IMR-90 (cell line): ENCODE results near the gene CNOT2. TPM values are rescaled to one million over a fixed set of nuclear protein-coding genes. Genes with fewer than 3 reads are reported as not detected.

Source experiments
- ATAC-seq: fragments of 200-7000 bp; cut with Tn5 transposase; 2 replicates; pipeline ENCODE4 v1.9.1; 2020; ENCODE audit warnings: low read depth, mild to moderate bottlenecking, moderate library complexity
- BruUV-seq: library from RNA; stranded (reverse); fragments of 400-500 nt; replicated peaks from 2 replicates; lab custom pipeline; 2021; lab: Mats Ljungman, UMichigan
- CTCF ChIA-PET: fragments of 300-600 bp; formaldehyde crosslinking; extraction: SDS; loops from one replicate; lab custom pipeline; 2021; ENCODE audit warnings: antibody characterized with exemption; lab: Yijun Ruan, JAX
- POLR2A ChIA-PET: fragments of 300-600 bp; sonication (Branson Sonifier 250); formaldehyde crosslinking; loops from one replicate; lab custom pipeline; 2022; ENCODE audit warnings: antibody characterized with exemption; ENCODE audit not compliant: unreplicated experiment; lab: Charles Lee
- DNase-seq: peaks from one replicate; pipeline ENCODE4 v3.0.0; 2013
- H2AFZ ChIP-seq: replicated peaks from 2 replicates; pipeline ENCODE3; 2013; ENCODE audit warnings: low read length, mild to moderate bottlenecking; ENCODE audit not compliant: poor library complexity
- H2AK5ac ChIP-seq: 2 replicates; pipeline ENCODE4 v1.6.1; 2013; ENCODE audit warnings: low read depth, low read length, inconsistent platforms
- H2AK9ac ChIP-seq: replicated peaks from 2 replicates; pipeline ENCODE3; 2013; ENCODE audit warnings: mild to moderate bottlenecking, low read depth, low read length, moderate library complexity; ENCODE audit not compliant: poor library complexity
- H2BK120ac ChIP-seq: 2 replicates; pipeline ENCODE4 v1.6.1; 2013; ENCODE audit warnings: low read depth, low read length, inconsistent platforms
- H2BK15ac ChIP-seq: 3 replicates; pipeline ENCODE4 v1.6.1; 2013; ENCODE audit warnings: low read depth, low read length, inconsistent platforms
- H2BK20ac ChIP-seq: 2 replicates; pipeline ENCODE4 v1.6.1; 2013; ENCODE audit warnings: low read depth, mild to moderate bottlenecking, inconsistent platforms, low read length, moderate library complexity
- H2BK5ac ChIP-seq: 2 replicates; pipeline ENCODE4 v1.6.1; 2013; ENCODE audit warnings: mild to moderate bottlenecking, low read depth, low read length, inconsistent platforms; ENCODE audit not compliant: poor library complexity, severe bottlenecking
- H3K14ac ChIP-seq: replicated peaks from 2 replicates; pipeline ENCODE4 v1.6.1; 2013; ENCODE audit warnings: low read depth, low read length, inconsistent platforms
- H3K18ac ChIP-seq: 2 replicates; pipeline ENCODE4 v1.6.1; 2013; ENCODE audit warnings: low read depth, low read length, control low read depth
- H3K23ac ChIP-seq: 2 replicates; pipeline ENCODE4 v1.6.1; 2013; ENCODE audit warnings: low read depth, low read length, inconsistent platforms
- H3K27ac ChIP-seq: 2 replicates; pipeline ENCODE4 v1.5.1; 2013; ENCODE audit warnings: mild to moderate bottlenecking, control low read depth, low read length; ENCODE audit not compliant: insufficient read depth
- H3K27me3 ChIP-seq: 2 replicates; pipeline ENCODE4 v1.6.1; 2013; ENCODE audit warnings: low read length; ENCODE audit not compliant: control insufficient read depth, insufficient read depth
- H3K36me3 ChIP-seq: 2 replicates; pipeline ENCODE4 v1.6.1; 2013; ENCODE audit warnings: low read length, mixed read lengths; ENCODE audit not compliant: control insufficient read depth, insufficient read depth
- H3K4ac ChIP-seq: 2 replicates; pipeline ENCODE4 v1.6.1; 2013; ENCODE audit warnings: low read depth, low read length, inconsistent platforms
- H3K4me1 ChIP-seq: 2 replicates; pipeline ENCODE4 v1.6.1; 2013; ENCODE audit warnings: low read length, mixed read lengths; ENCODE audit not compliant: control insufficient read depth, insufficient read depth
- H3K4me2 ChIP-seq: 2 replicates; pipeline ENCODE4 v1.6.1; 2013; ENCODE audit warnings: low read depth, mild to moderate bottlenecking, control low read depth, low read length, moderate library complexity
- H3K4me3 ChIP-seq: 2 replicates; pipeline ENCODE4 v1.5.1; 2013; ENCODE audit warnings: low read depth, mild to moderate bottlenecking, control low read depth, low read length, moderate library complexity; ENCODE audit not compliant: insufficient read depth
- H3K56ac ChIP-seq: 2 replicates; pipeline ENCODE4 v1.6.1; 2013; ENCODE audit warnings: low read length, inconsistent platforms; ENCODE audit not compliant: insufficient read depth; ENCODE audit errors: extremely low read depth
- H3K79me1 ChIP-seq, 2 experiments: 2 replicates each; pipeline ENCODE4 v1.6.1; 2013; ENCODE audit warnings: low read length in 2 of 2, inconsistent platforms in 1 of 2, low read depth in 1 of 2
- H3K9ac ChIP-seq: 2 replicates; pipeline ENCODE4 v1.6.1; 2013; ENCODE audit warnings: low read depth, low read length, control low read depth
- H3K9me1 ChIP-seq: 2 replicates; pipeline ENCODE4 v1.6.1; 2013; ENCODE audit warnings: low read length, inconsistent platforms; ENCODE audit not compliant: insufficient read depth
- H3K9me3 ChIP-seq: 2 replicates; pipeline ENCODE4 v1.6.1; 2013; ENCODE audit warnings: low read length; ENCODE audit not compliant: control insufficient read depth, insufficient read depth
- H4K20me1 ChIP-seq: 2 replicates; pipeline ENCODE4 v1.6.1; 2013; ENCODE audit warnings: low read length, inconsistent platforms; ENCODE audit not compliant: insufficient read depth
- H4K5ac ChIP-seq: 2 replicates; pipeline ENCODE4 v1.6.1; 2013; ENCODE audit warnings: mild to moderate bottlenecking, low read depth, low read length, control low read depth
- H4K8ac ChIP-seq, 2 experiments: 2 replicates each; pipeline ENCODE4 v1.6.1; 2013; ENCODE audit warnings: low read depth in 2 of 2, low read length in 2 of 2, control low read depth in 1 of 2, inconsistent platforms in 1 of 2
- H4K91ac ChIP-seq: 2 replicates; pipeline ENCODE4 v1.6.1; 2013; ENCODE audit warnings: low read depth, low read length, inconsistent platforms; ENCODE audit not compliant: insufficient read depth
- BHLHE40 ChIP-seq: fragments of 150-350 bp; IDR thresholded peaks from 2 replicates; pipeline ENCODE4 v1.6.1; 2016; ENCODE audit warnings: mild to moderate bottlenecking, low read depth, low read length
- CEBPB ChIP-seq: IDR thresholded peaks from 2 replicates; pipeline ENCODE4 v1.6.1; 2012; ENCODE audit warnings: low read depth, low read length, improper control_type of control experiment
- CHD1 ChIP-seq: IDR thresholded peaks from 2 replicates; pipeline ENCODE4 v1.6.1; 2012; ENCODE audit warnings: low read depth, low read length, improper control_type of control experiment
- CTCF ChIP-seq: conservative IDR thresholded peaks from 2 replicates; pipeline ENCODE4 v1.5.1; 2012; ENCODE audit warnings: mild to moderate bottlenecking, low read depth, low read length, improper control_type of control experiment
- FOS ChIP-seq: fragments of 150-350 bp; IDR thresholded peaks from 2 replicates; pipeline ENCODE4 v1.6.1; 2016; ENCODE audit warnings: low read depth, low read length
- MAZ ChIP-seq: IDR thresholded peaks from 2 replicates; pipeline ENCODE4 v1.6.1; 2012; ENCODE audit warnings: low read depth, mild to moderate bottlenecking, low read length, improper control_type of control experiment, moderate library complexity, borderline replicate concordance
- MXI1 ChIP-seq: IDR thresholded peaks from 2 replicates; pipeline ENCODE4 v1.6.1; 2012; ENCODE audit warnings: low read depth, mild to moderate bottlenecking, low read length, moderate library complexity, borderline replicate concordance
- NFE2L2 ChIP-seq: fragments of 150-350 bp; IDR thresholded peaks from 2 replicates; pipeline ENCODE4 v1.6.1; 2016; ENCODE audit warnings: low read depth, mild to moderate bottlenecking, low read length
- POLR2A ChIP-seq: IDR thresholded peaks from 2 replicates; pipeline ENCODE4 v1.6.1; 2012; ENCODE audit warnings: mild to moderate bottlenecking, low read depth, low read length
- RCOR1 ChIP-seq: IDR thresholded peaks from 2 replicates; pipeline ENCODE4 v1.6.1; 2012; ENCODE audit warnings: mild to moderate bottlenecking, low read length, improper control_type of control experiment; ENCODE audit not compliant: insufficient replicate concordance
- RFX5 ChIP-seq: IDR thresholded peaks from 2 replicates; pipeline ENCODE4 v1.8.0; 2012; ENCODE audit warnings: low read depth, mild to moderate bottlenecking, low read length, moderate library complexity
- SMC3 ChIP-seq: fragments of 150-350 bp; IDR thresholded peaks from 2 replicates; pipeline ENCODE4 v1.6.1; 2016; ENCODE audit warnings: low read depth, mild to moderate bottlenecking, antibody characterized with exemption, low read length, moderate library complexity
- USF2 ChIP-seq: fragments of 150-350 bp; IDR thresholded peaks from 2 replicates; pipeline ENCODE4 v1.6.1; 2017; ENCODE audit warnings: mild to moderate bottlenecking, antibody characterized with exemption, low read length, low read depth
- dilution Hi-C: fragments of 300-500 bp; cut with HindIII; formaldehyde crosslinking; loops from one replicate; pipeline ENCODE4 v1.14.3; 2018; ENCODE audit warnings: low sequenced_read_pairs; ENCODE audit not compliant: unreplicated experiment
- in situ Hi-C: fragments of 300-500 bp; cut with MboI; formaldehyde crosslinking; loops from 3 replicates; pipeline ENCODE4 v1.14.3; 2019; ENCODE audit warnings: low sequenced_read_pairs, inconsistent platforms, mixed read lengths
- intact Hi-C: fragments of 100-400 bp; cut with micrococcal nuclease; formaldehyde crosslinking; loops from 2 replicates; pipeline ENCODE4 v1.10.0; 2022
- polyA plus RNA-seq, 3 experiments: library from polyadenylated mRNA; depleted of rRNA; stranded (reverse); fragments of >200 nt; gene quantifications; 2 replicates each; pipeline ENCODE4 v1.2.3, GENCODE V29; 2012; ENCODE audit warnings: low replicate concordance in 1 of 3
- total RNA-seq: library from RNA; depleted of rRNA; stranded (reverse); fragments of >200 nt; gene quantifications from 2 replicates; pipeline ENCODE4 v1.2.3, GENCODE V29; 2012
- TF ChIP-seq, protein P1 (sequence below): fragments of 150-350 bp; IDR thresholded peaks from 2 replicates; pipeline ENCODE4 v1.6.1; 2016; ENCODE audit warnings: low read depth, mild to moderate bottlenecking, low read length, moderate library complexity, borderline replicate concordance

Gene CNOT2
- total and polyA plus RNA-seq, 2 of the 4 experiments (the other 2 are of a cell fraction): 63.4 to 159 TPM

- DNase-seq (no peak), ATAC-seq (no peak)
- Histone ChIP-seq H3K18ac (no peak overlapping the region), H3K27ac (no peak overlapping the region), H3K4ac (no peak overlapping the region), H3K4me1 (no peaks in the 10 kb centered on the region), H3K4me3 (no peak overlapping the region), H2AK5ac (no peak overlapping the region), H3K79me1 (peaks cover 14 to 45% of the 10 kb centered on the region in 2 experiments; a peak in 3 of 4 replicates), H3K23ac (no peak overlapping the region), H3K9me1 (0 out of 2 replicates have a peak, but pooled peaks cover 2% of the 10 kb centered on the region), H4K8ac (no peak overlapping the region), H3K9ac (no peak overlapping the region), H4K91ac (no peak overlapping the region), H2BK120ac (no peak overlapping the region), H4K20me1 (peaks cover 14% of the 10 kb centered on the region), H2BK20ac (no peak overlapping the region), H2BK15ac (no peak overlapping the region), H3K4me2 (no peak overlapping the region), H3K9me3 (no peaks in the 10 kb centered on the region), H4K5ac (no peak overlapping the region), H2BK5ac (no peak overlapping the region), H2AK9ac (no peak overlapping the region), H3K14ac (no peak overlapping the region), H2AFZ (no peak overlapping the region), H3K36me3 (peaks cover 8% of the 10 kb centered on the region), H3K56ac (no peak overlapping the region), H3K27me3 (no peaks in the 10 kb centered on the region)
- in situ Hi-C loops: no loop called here
- intact Hi-C loops: no loop called here
- dilution Hi-C loops: no loop called here
- no peak for TF ChIP-seq SMC3
- no peak for TF ChIP-seq CTCF
- no peak for TF ChIP-seq BHLHE40
- no peak for TF ChIP-seq RCOR1
- no peak for TF ChIP-seq NFE2L2
- TF ChIP-seq POLR2A: no peak
- TF ChIP-seq MXI1: no peak
- no peak for TF ChIP-seq RFX5
- TF ChIP-seq CEBPB: no peak
- no peak for TF ChIP-seq CHD1
- no peak for TF ChIP-seq USF2
- TF ChIP-seq, protein P1, sequence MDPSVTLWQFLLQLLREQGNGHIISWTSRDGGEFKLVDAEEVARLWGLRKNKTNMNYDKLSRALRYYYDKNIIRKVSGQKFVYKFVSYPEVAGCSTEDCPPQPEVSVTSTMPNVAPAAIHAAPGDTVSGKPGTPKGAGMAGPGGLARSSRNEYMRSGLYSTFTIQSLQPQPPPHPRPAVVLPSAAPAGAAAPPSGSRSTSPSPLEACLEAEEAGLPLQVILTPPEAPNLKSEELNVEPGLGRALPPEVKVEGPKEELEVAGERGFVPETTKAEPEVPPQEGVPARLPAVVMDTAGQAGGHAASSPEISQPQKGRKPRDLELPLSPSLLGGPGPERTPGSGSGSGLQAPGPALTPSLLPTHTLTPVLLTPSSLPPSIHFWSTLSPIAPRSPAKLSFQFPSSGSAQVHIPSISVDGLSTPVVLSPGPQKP: no peak
- no peak for TF ChIP-seq MAZ
- TF ChIP-seq FOS: no peak
- CTCF ChIA-PET: interaction anchor here (0.5 kb wide), 1 partner anchor 1851 kb away, joined by 3 read pairs; no protein-coding TSS in a partner anchor
- POLR2A ChIA-PET: no interaction called here
- BruUV-seq: no TSS peak
Measured at GRCh38 chr12:70290116-70290515, 46.9 kb downstream of the CNOT2 start.
